ENCODE data around the gene SBNO1. TPM values are rescaled to one million over a fixed set of nuclear protein-coding genes. Genes with fewer than 3 reads are reported as not detected.
"Not testable (repeated sequence)": the region's sequence is repeated elsewhere in the genome, so short reads cannot be mapped to it uniquely, and the experiment has no call there.

The SBNO1 gene
- total RNA-seq, 1 donor from 2014 or later = 44.7 TPM

DNA sequence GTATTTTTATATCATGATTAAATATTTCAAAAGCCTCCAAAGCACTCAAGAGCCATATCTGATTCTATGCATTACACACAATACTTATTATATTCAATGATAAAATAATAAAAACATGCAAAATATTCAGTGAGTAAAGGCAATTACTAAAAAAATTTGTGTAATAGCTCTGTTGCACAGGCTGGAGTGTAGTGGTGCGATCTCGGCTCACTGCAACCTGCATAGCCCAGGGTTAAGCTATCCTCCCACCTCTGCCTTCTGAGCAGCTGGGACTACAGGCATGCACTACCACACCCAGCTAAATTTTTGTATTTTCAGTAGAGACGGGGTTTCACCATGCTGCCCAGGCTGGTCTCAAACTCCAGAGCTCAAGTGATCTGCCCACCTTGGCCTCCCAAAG, 45.4 kb downstream of the SBNO1 start:
- TF ChIP-seq, protein P1, sequence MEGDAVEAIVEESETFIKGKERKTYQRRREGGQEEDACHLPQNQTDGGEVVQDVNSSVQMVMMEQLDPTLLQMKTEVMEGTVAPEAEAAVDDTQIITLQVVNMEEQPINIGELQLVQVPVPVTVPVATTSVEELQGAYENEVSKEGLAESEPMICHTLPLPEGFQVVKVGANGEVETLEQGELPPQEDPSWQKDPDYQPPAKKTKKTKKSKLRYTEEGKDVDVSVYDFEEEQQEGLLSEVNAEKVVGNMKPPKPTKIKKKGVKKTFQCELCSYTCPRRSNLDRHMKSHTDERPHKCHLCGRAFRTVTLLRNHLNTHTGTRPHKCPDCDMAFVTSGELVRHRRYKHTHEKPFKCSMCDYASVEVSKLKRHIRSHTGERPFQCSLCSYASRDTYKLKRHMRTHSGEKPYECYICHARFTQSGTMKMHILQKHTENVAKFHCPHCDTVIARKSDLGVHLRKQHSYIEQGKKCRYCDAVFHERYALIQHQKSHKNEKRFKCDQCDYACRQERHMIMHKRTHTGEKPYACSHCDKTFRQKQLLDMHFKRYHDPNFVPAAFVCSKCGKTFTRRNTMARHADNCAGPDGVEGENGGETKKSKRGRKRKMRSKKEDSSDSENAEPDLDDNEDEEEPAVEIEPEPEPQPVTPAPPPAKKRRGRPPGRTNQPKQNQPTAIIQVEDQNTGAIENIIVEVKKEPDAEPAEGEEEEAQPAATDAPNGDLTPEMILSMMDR (IDR thresholded peaks at IDR 0.05; ENCODE audit: unreplicated experiment) = no peak
- Mint-ChIP-seq H3K4me1 (ENCODE audit: unreplicated experiment) (no peaks in the 10 kb centered on the region), H3K36me3 (ENCODE audit: low read depth, unreplicated experiment) (peaks cover 33% of the 10 kb centered on the region), H3K27ac (ENCODE audit: unreplicated experiment) (no peak overlapping the region), H3K4me3 (ENCODE audit: unreplicated experiment) (no peak overlapping the region), H3K27me3 (ENCODE audit: unreplicated experiment) (no peaks in the 10 kb centered on the region), H3K9me3 (ENCODE audit: unreplicated experiment) (no peaks in the 10 kb centered on the region)
- no peak for DNase-seq (ENCODE audit: low spot score)

GRCh38 chr12:123313046-123313445, 51.6 kb downstream of the SBNO1 start:
- not testable (repeated sequence) for H3K27me3 Mint-ChIP-seq (ENCODE audit: unreplicated experiment); H3K4me3 Mint-ChIP-seq (ENCODE audit: unreplicated experiment); H3K27ac Mint-ChIP-seq (ENCODE audit: unreplicated experiment); H3K4me1 Mint-ChIP-seq (ENCODE audit: unreplicated experiment); DNase-seq (ENCODE audit: low spot score); H3K9me3 Mint-ChIP-seq (ENCODE audit: unreplicated experiment)
- peaks cover 36% of the 10 kb centered on the region for H3K36me3 Mint-ChIP-seq (ENCODE audit: low read depth, unreplicated experiment)

GRCh38 chr12:123306200-123306599, 58.4 kb downstream of the SBNO1 start:
- Mint-ChIP-seq H3K27ac (ENCODE audit: unreplicated experiment) (no peak overlapping the region), H3K9me3 (ENCODE audit: unreplicated experiment) (no peaks in the 10 kb centered on the region), H3K4me3 (ENCODE audit: unreplicated experiment) (no peak overlapping the region), H3K36me3 (ENCODE audit: low read depth, unreplicated experiment) (peaks cover 50% of the 10 kb centered on the region), H3K4me1 (ENCODE audit: unreplicated experiment) (no peaks in the 10 kb centered on the region), H3K27me3 (ENCODE audit: unreplicated experiment) (peaks cover 5% of the 10 kb centered on the region)
- TF ChIP-seq, protein P1 (IDR thresholded peaks at IDR 0.05; ENCODE audit: unreplicated experiment) = no peak
- no peak for DNase-seq (ENCODE audit: low spot score)

DNA sequence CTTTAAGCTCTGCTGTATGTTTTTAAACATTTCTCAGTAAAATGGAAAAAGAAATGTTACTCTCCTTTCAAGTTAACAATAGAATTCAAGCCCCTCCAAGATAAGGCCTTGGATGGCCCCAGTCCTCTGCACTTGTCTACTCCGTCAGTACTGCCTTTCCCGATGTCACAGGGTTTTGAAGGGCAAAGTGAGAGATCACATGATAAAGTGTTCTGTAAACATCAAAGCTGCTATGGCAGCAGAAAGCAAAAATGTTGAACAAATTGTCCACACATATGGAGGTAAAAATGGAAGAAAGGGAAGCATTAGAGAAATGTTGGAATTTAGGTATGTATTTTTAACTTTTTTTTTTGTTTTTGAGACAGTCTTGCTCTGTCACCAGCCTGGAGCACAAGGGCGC, 59.5 kb downstream of the SBNO1 start:
- H3K9me3 Mint-ChIP-seq (ENCODE audit: unreplicated experiment) = no peaks in the 10 kb centered on the region
- no peak overlapping the region for H3K27ac Mint-ChIP-seq (ENCODE audit: unreplicated experiment)
- no peaks in the 10 kb centered on the region for H3K4me1 Mint-ChIP-seq (ENCODE audit: unreplicated experiment)
- no peak overlapping the region for H3K4me3 Mint-ChIP-seq (ENCODE audit: unreplicated experiment)
- TF ChIP-seq, protein P1 (IDR thresholded peaks at IDR 0.05; ENCODE audit: unreplicated experiment) = no peak
- peaks cover 46% of the 10 kb centered on the region for H3K36me3 Mint-ChIP-seq (ENCODE audit: low read depth, unreplicated experiment)
- no peak for DNase-seq (ENCODE audit: low spot score)
- H3K27me3 Mint-ChIP-seq (ENCODE audit: unreplicated experiment) = peaks cover 5% of the 10 kb centered on the region

- H3K4me3 Mint-ChIP-seq (ENCODE audit: unreplicated experiment) = no peak overlapping the region
These were observed 71.4 kb downstream of the SBNO1 start for GRCh38 chr12:123293178-123293760.

More at GRCh38 chr12:123293178-123293760, 71.4 kb downstream of the SBNO1 start:
- TF ChIP-seq, protein P1 (IDR thresholded peaks at IDR 0.05; ENCODE audit: unreplicated experiment) = no peak
- no peak for DNase-seq (ENCODE audit: low spot score)
- Mint-ChIP-seq H3K9me3 (ENCODE audit: unreplicated experiment) (no peaks in the 10 kb centered on the region), H3K27me3 (ENCODE audit: unreplicated experiment) (peaks cover 4% of the 10 kb centered on the region), H3K27ac (ENCODE audit: unreplicated experiment) (no peak overlapping the region), H3K4me1 (ENCODE audit: unreplicated experiment) (no peaks in the 10 kb centered on the region), H3K36me3 (ENCODE audit: low read depth, unreplicated experiment) (peaks cover 30% of the 10 kb centered on the region)

Data from endothelial cell (in vitro differentiated cells).